ENCODE results near the gene ABCF2. TPM values are rescaled to one million over a fixed set of nuclear protein-coding genes. Genes with fewer than 3 reads are reported as not detected.

The ABCF2 gene
- total RNA-seq, 2 experiments from 2014 or later = 48.1 to 56.2 TPM

- no peaks in the 10 kb centered on the region for H3K9me3 Mint-ChIP-seq
- peaks cover 23% of the 10 kb centered on the region for H3K36me3 Mint-ChIP-seq (ENCODE audit: low read depth)
- H3K27ac Mint-ChIP-seq = no peak overlapping the region
- peaks cover 29% of the 10 kb centered on the region for H3K4me1 Mint-ChIP-seq (ENCODE audit: low read depth)
- ATAC-seq = no peak
- ChIA-PET POLR2A (no interaction called here), CTCF (interaction anchor here (0.9 kb wide), 1 partner anchor 71 kb away, joined by 3 read pairs; no protein-coding TSS in a partner anchor)
- no peak for DNase-seq
- TF ChIP-seq, protein P1, sequence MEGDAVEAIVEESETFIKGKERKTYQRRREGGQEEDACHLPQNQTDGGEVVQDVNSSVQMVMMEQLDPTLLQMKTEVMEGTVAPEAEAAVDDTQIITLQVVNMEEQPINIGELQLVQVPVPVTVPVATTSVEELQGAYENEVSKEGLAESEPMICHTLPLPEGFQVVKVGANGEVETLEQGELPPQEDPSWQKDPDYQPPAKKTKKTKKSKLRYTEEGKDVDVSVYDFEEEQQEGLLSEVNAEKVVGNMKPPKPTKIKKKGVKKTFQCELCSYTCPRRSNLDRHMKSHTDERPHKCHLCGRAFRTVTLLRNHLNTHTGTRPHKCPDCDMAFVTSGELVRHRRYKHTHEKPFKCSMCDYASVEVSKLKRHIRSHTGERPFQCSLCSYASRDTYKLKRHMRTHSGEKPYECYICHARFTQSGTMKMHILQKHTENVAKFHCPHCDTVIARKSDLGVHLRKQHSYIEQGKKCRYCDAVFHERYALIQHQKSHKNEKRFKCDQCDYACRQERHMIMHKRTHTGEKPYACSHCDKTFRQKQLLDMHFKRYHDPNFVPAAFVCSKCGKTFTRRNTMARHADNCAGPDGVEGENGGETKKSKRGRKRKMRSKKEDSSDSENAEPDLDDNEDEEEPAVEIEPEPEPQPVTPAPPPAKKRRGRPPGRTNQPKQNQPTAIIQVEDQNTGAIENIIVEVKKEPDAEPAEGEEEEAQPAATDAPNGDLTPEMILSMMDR (IDR thresholded peaks at IDR 0.05) = no peak
- intact Hi-C loops (cut with micrococcal nuclease) = loop anchor here (5.0 kb wide), 1 partner anchor 67 kb away; no protein-coding TSS in a partner anchor
- no peaks in the 10 kb centered on the region for H3K27me3 Mint-ChIP-seq
- no peak overlapping the region for H3K4me3 Mint-ChIP-seq
These were observed 12.9 kb upstream of the ABCF2 start for GRCh38 chr7:151239837-151240459.

- H3K27ac Mint-ChIP-seq = no peak overlapping the region
- ChIA-PET CTCF (interaction anchor here (0.9 kb wide), 1 partner anchor 72 kb away, joined by 3 read pairs; no protein-coding TSS in a partner anchor), POLR2A (no interaction called here)
- no peaks in the 10 kb centered on the region for H3K27me3 Mint-ChIP-seq
- peaks cover 28% of the 10 kb centered on the region for H3K4me1 Mint-ChIP-seq (ENCODE audit: low read depth)
- DNase-seq = no peak
- H3K4me3 Mint-ChIP-seq = no peak overlapping the region
- TF ChIP-seq, protein P1 (IDR thresholded peaks at IDR 0.05) = no peak
- H3K36me3 Mint-ChIP-seq (ENCODE audit: low read depth) = peaks cover 31% of the 10 kb centered on the region
- intact Hi-C loops (cut with micrococcal nuclease) = no loop called here
- no peaks in the 10 kb centered on the region for H3K9me3 Mint-ChIP-seq
- ATAC-seq = no peak
These were observed 12.2 kb upstream of the ABCF2 start for GRCh38 chr7:151238924-151239836.

DNA sequence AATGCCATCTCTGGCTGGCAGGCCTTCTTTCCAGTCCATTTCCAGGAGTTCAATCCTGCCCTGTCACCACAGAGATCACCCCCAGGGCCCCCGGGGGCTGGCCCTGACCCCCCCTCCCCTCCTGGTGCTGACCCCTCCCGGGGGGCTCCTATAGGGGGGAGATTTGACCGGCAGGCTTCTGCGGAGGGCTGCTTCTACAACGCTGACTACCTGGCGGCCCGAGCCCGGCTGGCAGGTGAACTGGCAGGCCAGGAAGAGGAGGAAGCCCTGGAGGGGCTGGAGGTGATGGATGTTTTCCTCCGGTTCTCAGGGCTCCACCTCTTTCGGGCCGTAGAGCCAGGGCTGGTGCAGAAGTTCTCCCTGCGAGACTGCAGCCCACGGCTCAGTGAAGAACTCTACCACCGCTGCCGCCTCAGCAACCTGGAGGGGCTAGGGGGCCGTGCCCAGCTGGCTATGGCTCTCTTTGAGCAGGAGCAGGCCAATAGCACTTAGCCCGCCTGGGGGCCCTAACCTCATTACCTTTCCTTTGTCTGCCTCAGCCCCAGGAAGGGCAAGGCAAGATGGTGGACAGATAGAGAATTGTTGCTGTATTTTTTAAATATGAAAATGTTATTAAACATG lies 11.3 kb upstream of the ABCF2 start:
- Mint-ChIP-seq H3K27ac (no peak overlapping the region), H3K27me3 (no peaks in the 10 kb centered on the region), H3K9me3 (no peaks in the 10 kb centered on the region), H3K4me3 (no peak overlapping the region), H3K4me1 (ENCODE audit: low read depth) (peaks cover 25% of the 10 kb centered on the region), H3K36me3 (ENCODE audit: low read depth) (peaks cover 38% of the 10 kb centered on the region)
- ChIA-PET CTCF (no interaction called here), POLR2A (no interaction called here)
- ATAC-seq = no peak
- TF ChIP-seq, protein P1 (IDR thresholded peaks at IDR 0.05) = no peak
- intact Hi-C loops (cut with micrococcal nuclease) = no loop called here
- DNase-seq = no peak

DNA sequence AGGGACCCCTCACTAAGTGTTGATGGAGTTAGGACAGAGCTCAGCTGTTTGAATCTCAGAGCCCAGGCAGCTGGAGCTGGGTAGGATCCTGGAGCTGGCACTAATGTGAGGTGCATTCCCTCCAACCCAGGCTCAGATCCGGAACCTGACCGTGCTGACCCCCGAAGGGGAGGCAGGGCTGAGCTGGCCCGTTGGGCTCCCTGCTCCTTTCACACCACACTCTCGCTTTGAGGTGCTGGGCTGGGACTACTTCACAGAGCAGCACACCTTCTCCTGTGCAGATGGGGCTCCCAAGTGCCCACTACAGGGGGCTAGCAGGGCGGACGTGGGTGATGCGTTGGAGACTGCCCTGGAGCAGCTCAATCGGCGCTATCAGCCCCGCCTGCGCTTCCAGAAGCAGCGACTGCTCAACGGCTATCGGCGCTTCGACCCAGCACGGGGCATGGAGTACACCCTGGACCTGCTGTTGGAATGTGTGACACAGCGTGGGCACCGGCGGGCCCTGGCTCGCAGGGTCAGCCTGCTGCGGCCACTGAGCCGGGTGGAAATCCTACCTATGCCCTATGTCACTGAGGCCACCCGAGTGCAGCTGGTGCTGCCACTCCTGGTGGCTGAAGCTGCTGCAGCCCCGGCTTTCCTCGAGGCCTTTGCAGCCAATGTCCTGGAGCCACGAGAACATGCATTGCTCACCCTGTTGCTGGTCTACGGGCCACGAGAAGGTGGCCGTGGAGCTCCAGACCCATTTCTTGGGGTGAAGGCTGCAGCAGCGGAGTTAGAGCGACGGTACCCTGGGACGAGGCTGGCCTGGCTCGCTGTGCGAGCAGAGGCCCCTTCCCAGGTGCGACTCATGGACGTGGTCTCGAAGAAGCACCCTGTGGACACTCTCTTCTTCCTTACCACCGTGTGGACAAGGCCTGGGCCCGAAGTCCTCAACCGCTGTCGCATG lies 10.5 kb upstream of the ABCF2 start:
- Mint-ChIP-seq H3K9me3 (no peaks in the 10 kb centered on the region), H3K36me3 (ENCODE audit: low read depth) (peaks cover 44% of the 10 kb centered on the region), H3K27me3 (no peaks in the 10 kb centered on the region), H3K27ac (no peak overlapping the region), H3K4me3 (no peak overlapping the region), H3K4me1 (ENCODE audit: low read depth) (peaks cover 19% of the 10 kb centered on the region)
- intact Hi-C loops (cut with micrococcal nuclease) = no loop called here
- DNase-seq (no peak), ATAC-seq (no peak)
- TF ChIP-seq, protein P1 (IDR thresholded peaks at IDR 0.05) = no peak
- POLR2A ChIA-PET = interaction anchor here (1.4 to 2.2 kb wide), 2 partner anchors 10 to 13 kb away, joined by 6 to 7 read pairs; partner anchors contain the start of gene ABCF2
- CTCF ChIA-PET = interaction anchor here (1.0 to 1.6 kb wide), 2 partner anchors 11 to 13 kb away, joined by 3 to 4 read pairs; partner anchors contain the start of gene ABCF2
